Kidney (tissue), 14 donors: ENCODE measurements around the gene VILL. TPM values are rescaled to one million over a fixed set of nuclear protein-coding genes. Genes with fewer than 3 reads are reported as not detected.
"Not testable (repeated sequence)": the region's sequence is repeated elsewhere in the genome, so short reads cannot be mapped to it uniquely, and the experiment has no call there.

Source experiments
- DNase-seq, 5 donors: peaks; one replicate each; pipeline ENCODE4 v3.0.0-alpha.2; 2013 to 2020
- FAIRE-seq: peaks from 2 replicates; lab custom pipeline; 2012; peaks lifted over from hg19 to GRCh38; lab: Jason Lieb, UNC
- H3K27ac ChIP-seq, 2 donors: one replicate each; pipeline ENCODE4 v1.7.0; 2013; ENCODE audit warnings: low read depth in 2 of 2, low read length in 2 of 2, inconsistent platforms in 1 of 2
- H3K27me3 ChIP-seq: one replicate; pipeline ENCODE4 v1.7.1; 2013; ENCODE audit warnings: low read length, inconsistent platforms; ENCODE audit not compliant: control insufficient read depth, insufficient read depth
- H3K36me3 ChIP-seq, 3 donors: one replicate each; pipeline versions ENCODE4 v1.7.0 to v1.7.1; 2013; ENCODE audit warnings: low read length in 3 of 3, control low read depth in 1 of 3, inconsistent platforms in 1 of 3; ENCODE audit not compliant: insufficient read depth in 3 of 3, control insufficient read depth in 2 of 3
- H3K4me1 ChIP-seq, 3 donors: one replicate each; pipeline versions ENCODE4 v1.7.0 to v1.7.1; 2013; ENCODE audit warnings: low read length in 3 of 3, inconsistent platforms in 1 of 3, low read depth in 1 of 3; ENCODE audit not compliant: control insufficient read depth in 2 of 3, insufficient read depth in 2 of 3
- H3K4me3 ChIP-seq, 3 donors: one replicate each; pipeline versions ENCODE4 v1.7.0 to v1.8.1; 2013; ENCODE audit warnings: low read length in 3 of 3, control low read depth in 1 of 3, inconsistent platforms in 1 of 3
- H3K9ac ChIP-seq, 3 donors: one replicate each; pipeline versions ENCODE4 v1.7.0 to v1.7.1; 2013; ENCODE audit warnings: low read length in 3 of 3, control low read depth in 1 of 3, inconsistent platforms in 1 of 3
- H3K9me3 ChIP-seq, 3 donors: one replicate each; pipeline versions ENCODE4 v1.7.0 to v1.7.1; 2013; ENCODE audit warnings: low read length in 3 of 3, control low read depth in 1 of 3, inconsistent platforms in 1 of 3; ENCODE audit not compliant: control insufficient read depth in 2 of 3, insufficient read depth in 1 of 3
- CTCF ChIP-seq: IDR thresholded peaks from 3 replicates; pipeline ENCODE4 v1.5.1; 2012; ENCODE audit warnings: mild to moderate bottlenecking, moderate library complexity, borderline replicate concordance; ENCODE audit not compliant: insufficient read depth; ENCODE audit errors: extremely low read depth
- intact Hi-C: fragments of 100-400 bp; cut with DNase I; formaldehyde crosslinking; loops from one replicate; pipeline ENCODE4 v1.11.1; 2022
- polyA plus RNA-seq: library from polyadenylated mRNA; stranded (reverse); fragments of 350-450 nt; fragmentation: Illumina TruSeq; extraction: RNeasy Lipid Tissue Mini Kit (QIAGEN cat#74804); gene quantifications from one replicate; pipeline ENCODE4 v1.2.3, GENCODE V29; 2014; ENCODE audit warnings: low read depth, low replicate concordance; ENCODE audit not compliant: insufficient read depth
- total RNA-seq: library from RNA; stranded (reverse); fragmentation: NEBNext Ultra II Directional; extraction: Animal tissue kit (Norgen Biotek cat#: 25700); gene quantifications from one replicate; pipeline ENCODE4 v1.2.1, GENCODE V29; 2021
- donor health status: control.
- donor health status: control.
- donor health status: control.
- donor health status: control.
- donor health status: control.
- donor health status: DM: yes; HTN: yes; CAD: no.
- donor health status: Normal renal cell carcinoma (clear cell type).

Gene VILL
- total and polyA plus RNA-seq, 2 donors from 2014 or later: 7.4 to 7.6 TPM

GRCh38 chr3:37969596-37970100, 20.9 kb upstream of the VILL start:
- Histone ChIP-seq H3K9me3 (no peaks in the 10 kb centered on the region), H3K27me3 (no peaks in the 10 kb centered on the region), H3K27ac (peak overlapping the region in 1 of 2 donors; percentile 24), H3K36me3 (peaks cover 0 to 21% (median 16%) of the 10 kb centered on the region in 3 donors), H3K4me1 (peaks cover 6 to 34% (median 29%) of the 10 kb centered on the region in 3 donors), H3K9ac (no peak overlapping the region), H3K4me3 (no peak overlapping the region)
- no peak for FAIRE-seq
- no peak for DNase-seq
- intact Hi-C loops: loop anchor here (10.0 kb wide), 1 partner anchor 115 kb away; no protein-coding TSS in a partner anchor
- no peak for TF ChIP-seq CTCF

GRCh38 chr3:37970802-37971201, 19.8 kb upstream of the VILL start:
- peaks cover 0 to 26% (median 19%) of the 10 kb centered on the region in 3 donors for H3K4me1 ChIP-seq
- DNase-seq (no peak), FAIRE-seq (no peak)
- peaks cover 0 to 25% (median 18%) of the 10 kb centered on the region in 3 donors for H3K36me3 ChIP-seq
- H3K4me3 ChIP-seq: no peak overlapping the region
- no peaks in the 10 kb centered on the region for H3K27me3 ChIP-seq
- intact Hi-C loops: no loop called here
- TF ChIP-seq CTCF: no peak
- no peak overlapping the region for H3K9ac ChIP-seq
- no peaks in the 10 kb centered on the region for H3K9me3 ChIP-seq
- no peak overlapping the region for H3K27ac ChIP-seq

GRCh38 chr3:37971467-37971866, 19.1 kb upstream of the VILL start:
- Histone ChIP-seq H3K9ac (no peak overlapping the region), H3K27ac (no peak overlapping the region), H3K9me3 (no peaks in the 10 kb centered on the region), H3K36me3 (peaks cover 0 to 31% (median 22%) of the 10 kb centered on the region in 3 donors), H3K4me3 (no peak overlapping the region), H3K4me1 (peaks cover 0 to 22% (median 12%) of the 10 kb centered on the region in 3 donors), H3K27me3 (no peaks in the 10 kb centered on the region)
- FAIRE-seq (no peak), DNase-seq (no peak)
- intact Hi-C loops: no loop called here
- no peak for TF ChIP-seq CTCF

- H3K4me3 ChIP-seq, H3K9ac ChIP-seq, DNase-seq, H3K9me3 ChIP-seq, intact Hi-C loops, H3K27me3 ChIP-seq, H3K27ac ChIP-seq, FAIRE-seq: not testable (repeated sequence)
- peaks cover 0 to 37% (median 22%) of the 10 kb centered on the region in 3 donors for H3K36me3 ChIP-seq
- peaks cover 0 to 17% (median 9%) of the 10 kb centered on the region in 3 donors for H3K4me1 ChIP-seq
Observed at GRCh38 chr3:37972056-37972455, 18.5 kb upstream of the VILL start.
